OCI-LY3 (cell line): Measurements from ENCODE around the gene HJURP.

Experiments
- CTCF ChIP-seq: fragments of 200-600, 300-600 bp; sonication (generic); IDR thresholded peaks from 2 replicates; pipeline ENCODE4 v1.5.1; 2014; ENCODE audit warnings: antibody characterized with exemption, low read length, low read depth
- EZH2phosphoT487 ChIP-seq: fragments of 200-600 bp; shearing (Covaris generic); IDR thresholded peaks from 2 replicates; pipeline ENCODE4 v1.6.1; 2018; ENCODE audit warnings: antibody characterized with exemption, mixed run types, low read depth

DNA sequence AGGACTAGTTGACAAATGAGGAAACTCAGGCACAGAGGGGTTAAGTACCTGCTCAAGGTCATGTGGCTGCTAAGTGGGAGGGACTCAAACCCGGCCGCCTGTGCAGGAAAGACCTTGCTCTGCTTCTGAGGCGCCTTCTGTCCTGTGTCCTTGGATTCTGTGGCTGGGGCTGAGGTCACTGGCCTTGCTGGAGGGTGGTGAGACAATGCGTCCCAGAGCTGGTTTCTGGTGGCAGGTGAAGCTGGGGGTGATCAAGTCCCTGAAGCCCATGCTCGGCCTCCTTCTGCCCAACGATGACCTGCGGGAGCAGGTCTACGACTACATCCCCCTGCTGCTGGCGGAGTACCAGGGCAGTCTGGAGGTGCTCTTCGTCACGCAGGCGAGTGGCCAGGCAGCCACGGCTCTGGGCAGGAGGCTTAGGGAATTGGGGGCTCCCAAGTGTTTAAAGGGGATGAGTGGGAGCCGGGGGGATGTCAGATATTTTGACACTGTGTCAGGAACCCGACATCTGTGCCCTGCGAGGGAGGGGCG lies 60.1 kb downstream of the HJURP start:
- TF ChIP-seq CTCF, result no peak
- no peak for TF ChIP-seq EZH2phosphoT487
